NCI-H69 (cell line): ENCODE measurements around the gene CD79A.

ENCODE experiments used
- DNase-seq: peaks from one replicate; lab custom pipeline; 2025; lab: John Stamatoyannopoulos, UW

Gene CD79A

GRCh38 chr19:41883821-41884733 lies 7.0 kb downstream of the CD79A start:
- peak; percentile 99 for DNase-seq

DNA sequence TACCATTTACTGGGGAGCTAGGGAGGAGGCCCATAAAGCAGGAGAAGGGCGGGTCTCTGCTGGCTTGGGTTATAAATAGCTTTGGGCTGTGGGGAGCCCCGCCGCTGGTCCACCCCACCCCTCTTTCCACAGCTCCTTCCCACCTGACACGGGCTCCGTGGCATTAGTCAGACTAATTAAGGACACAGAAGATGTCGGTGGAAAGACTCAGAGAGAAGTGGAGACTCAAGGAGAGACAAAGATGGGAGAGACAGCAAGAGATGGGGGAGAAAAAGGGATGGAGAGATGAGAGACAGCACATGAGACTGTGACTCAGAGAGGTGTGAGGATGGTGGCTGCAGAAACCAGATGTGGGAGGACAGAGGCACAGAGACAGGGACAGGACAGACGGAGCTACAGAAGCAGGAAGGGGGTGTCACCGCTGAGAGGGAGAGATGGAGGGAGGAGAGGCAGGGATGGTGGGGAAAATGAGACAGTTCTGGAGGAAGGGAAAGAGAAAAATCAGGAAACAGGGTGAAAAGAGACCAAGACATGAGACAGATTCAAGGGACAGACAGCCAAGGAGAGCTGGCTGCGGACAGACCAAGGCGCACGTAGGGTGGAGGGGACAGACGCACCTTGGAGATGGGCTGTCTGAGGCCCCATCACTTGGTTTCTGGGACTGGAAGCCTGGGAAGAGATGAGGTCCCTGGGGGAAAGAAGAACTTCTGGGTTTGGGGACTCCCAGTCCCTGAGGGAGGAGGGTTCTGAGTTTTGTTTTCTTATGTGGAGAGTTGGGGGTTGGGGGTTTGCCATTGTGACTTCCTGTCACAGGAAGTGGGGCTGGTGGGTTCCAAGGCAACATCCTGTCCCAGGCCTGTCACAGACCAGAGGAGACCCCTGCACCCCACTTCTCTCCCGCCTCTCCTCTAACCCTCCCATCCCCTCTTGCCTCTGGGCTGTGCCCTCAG lies 10.0 kb downstream of the CD79A start:
- no peak for DNase-seq

GRCh38 chr19:41887711-41888382 lies 10.8 kb downstream of the CD79A start:
- no peak for DNase-seq

DNA sequence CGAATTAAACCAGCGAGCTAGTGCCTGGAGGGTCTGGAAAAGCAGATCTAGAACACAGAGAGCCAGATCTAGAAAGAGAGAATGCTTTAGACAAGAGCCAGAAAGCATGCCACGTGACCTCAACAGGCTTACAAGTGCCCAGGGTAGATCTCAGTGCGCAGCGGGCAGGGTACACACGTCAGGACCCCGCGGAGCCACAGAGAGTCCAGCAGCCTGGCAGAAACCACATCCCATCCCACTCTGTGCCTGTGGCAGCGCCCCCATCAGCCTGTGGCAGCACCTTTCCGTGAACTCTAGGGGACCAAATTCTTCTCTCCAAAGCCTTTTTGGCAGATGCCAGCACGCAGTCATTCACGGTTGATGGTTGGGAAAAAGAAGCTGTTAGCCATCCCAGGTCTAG lies 11.8 kb downstream of the CD79A start:
- no peak for DNase-seq

DNA sequence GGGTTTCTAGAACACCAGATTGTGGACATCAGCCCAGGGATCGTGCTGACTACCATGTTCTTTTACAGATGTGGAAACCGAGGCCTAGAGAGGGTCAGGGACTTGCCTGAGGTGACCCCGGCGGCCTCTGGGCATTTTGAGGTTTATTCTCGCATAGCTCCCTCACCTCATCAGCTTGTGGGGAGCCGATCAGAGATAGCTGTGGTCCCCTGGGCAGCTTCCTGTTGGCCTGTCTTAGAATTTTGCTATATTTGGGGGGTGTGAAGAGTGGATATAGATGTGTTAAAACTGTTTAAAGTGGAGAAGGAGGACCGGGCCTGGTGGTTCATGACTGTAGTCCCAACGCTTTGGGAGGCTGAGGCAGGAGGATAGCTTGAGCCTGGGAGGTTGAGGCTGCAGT lies 12.8 kb downstream of the CD79A start:
- no peak for DNase-seq

DNA sequence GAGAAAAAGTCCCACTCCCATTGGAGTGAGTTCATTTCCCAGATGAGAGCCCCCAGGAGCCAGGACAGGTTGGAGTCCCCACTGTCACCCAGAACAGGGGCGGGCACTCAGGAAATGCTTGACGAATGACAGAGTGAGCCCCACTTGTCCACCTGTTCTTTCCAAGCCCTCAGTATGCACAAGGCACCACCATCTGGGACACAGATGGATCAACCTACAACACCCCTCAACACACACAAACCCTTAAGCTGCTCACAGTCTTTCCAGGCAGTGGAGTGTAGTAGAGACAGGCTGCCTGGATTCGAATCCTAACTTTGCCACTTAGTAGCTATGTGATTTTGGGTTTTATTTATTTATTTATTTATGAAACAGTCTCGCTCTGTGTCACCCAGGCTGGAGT lies 13.9 kb downstream of the CD79A start:
- DNase-seq = no peak

- DNase-seq = no peak
These were observed 15.3 kb downstream of the CD79A start for GRCh38 chr19:41892173-41892902.

- DNase-seq = peak; percentile 39
These were observed 16.8 kb downstream of the CD79A start for GRCh38 chr19:41893899-41894298.

GRCh38 chr19:41894350-41894749 lies 17.3 kb downstream of the CD79A start:
- DNase-seq = no peak

- DNase-seq = peak; percentile 24
These were observed 18.9 kb downstream of the CD79A start for GRCh38 chr19:41895745-41896580.

GRCh38 chr19:41896581-41896942 lies 19.5 kb downstream of the CD79A start:
- DNase-seq = no peak

DNA sequence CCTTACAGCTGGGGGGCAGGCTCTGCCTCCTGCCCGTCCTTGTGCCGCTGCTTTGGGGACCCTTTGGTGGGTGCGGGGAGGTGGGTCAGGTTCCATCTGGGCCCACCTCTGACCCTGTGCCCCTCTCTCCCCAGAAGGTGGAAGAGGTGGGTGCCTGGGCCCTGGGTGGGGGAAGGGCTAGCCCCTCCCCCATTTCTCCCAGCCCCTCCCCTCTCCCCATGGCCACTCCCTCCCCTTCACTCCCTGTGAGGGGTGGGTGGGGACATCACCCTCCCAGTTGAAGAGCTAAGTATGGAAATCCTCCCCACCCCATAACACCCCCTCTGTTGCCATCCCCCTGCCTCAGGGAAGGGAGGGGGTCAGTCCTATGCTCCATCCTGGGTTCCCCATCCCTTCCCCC lies 20.1 kb downstream of the CD79A start:
- no peak for DNase-seq

GRCh38 chr19:41897820-41898219 lies 20.7 kb downstream of the CD79A start:
- no peak for DNase-seq

DNA sequence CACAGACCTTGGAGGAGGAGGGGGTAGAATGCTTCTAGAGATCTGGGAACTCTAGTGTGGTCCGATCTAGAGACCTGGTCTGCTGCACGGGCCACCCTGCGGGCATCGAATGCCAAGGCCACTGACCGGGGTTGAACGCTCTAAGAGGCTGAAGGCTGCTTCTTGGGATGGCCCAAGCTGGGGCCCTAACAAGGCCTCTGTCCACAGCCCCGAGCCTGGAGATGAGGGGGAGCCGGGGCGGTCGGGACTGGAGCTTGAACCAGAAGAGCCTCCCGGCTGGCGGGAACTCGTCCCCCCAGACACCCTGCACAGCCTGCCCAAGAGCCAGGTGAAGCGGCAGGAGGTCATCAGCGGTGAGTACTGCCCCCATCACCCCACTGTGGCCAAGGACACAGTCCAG lies 21.2 kb downstream of the CD79A start:
- DNase-seq = no peak

- DNase-seq = no peak
These were observed 24.8 kb downstream of the CD79A start for GRCh38 chr19:41901707-41902360.

- no peak for DNase-seq
These were observed 25.5 kb downstream of the CD79A start for GRCh38 chr19:41902594-41902993.

- DNase-seq = no peak
These were observed 26.3 kb downstream of the CD79A start for GRCh38 chr19:41903193-41903953.

DNA sequence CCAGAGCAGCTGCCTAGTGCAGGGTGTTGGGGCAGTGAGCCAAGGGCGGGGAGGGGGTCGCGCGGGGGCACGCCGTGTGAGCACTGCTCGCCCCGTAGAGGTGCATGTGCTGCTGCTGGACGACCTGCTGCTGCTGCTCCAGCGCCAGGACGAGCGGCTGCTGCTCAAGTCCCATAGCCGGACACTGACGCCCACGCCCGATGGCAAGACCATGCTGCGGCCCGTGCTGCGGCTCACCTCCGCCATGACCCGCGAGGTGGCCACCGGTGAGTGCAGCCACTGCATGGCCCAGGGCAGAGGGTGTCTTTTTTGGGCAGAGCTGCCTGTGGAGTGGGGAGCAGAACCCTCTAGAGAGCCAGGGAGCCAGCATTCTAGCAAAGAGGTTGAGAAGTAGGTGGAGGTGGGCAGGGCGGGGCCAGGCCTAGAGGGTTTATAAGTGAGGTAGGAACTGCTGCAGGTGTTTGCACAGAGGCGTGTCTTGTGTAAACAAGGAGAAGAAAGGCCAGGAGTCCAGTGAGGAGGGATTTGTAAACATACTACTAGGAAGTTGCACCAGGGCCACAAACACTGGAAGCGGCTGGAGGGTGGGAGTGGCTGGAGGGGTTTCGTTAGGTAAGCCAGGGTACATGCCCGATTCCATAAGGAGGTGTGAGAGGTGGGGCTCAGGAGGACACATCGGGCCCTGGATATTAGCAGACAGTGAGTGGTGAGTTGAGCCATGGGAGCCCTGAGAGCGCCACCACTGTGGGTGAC lies 27.2 kb downstream of the CD79A start:
- DNase-seq = peak; percentile 98
